SK-N-SH (cell line): Measurements from ENCODE around the gene CD320.

Experiments used
- ELF1 ChIP-seq: IDR thresholded peaks from 2 replicates; pipeline ENCODE4 v1.4.0; 2012
- FOXM1 ChIP-seq: IDR thresholded peaks from 2 replicates; pipeline ENCODE4 v1.4.0; 2012; ENCODE audit warnings: low read depth, mild to moderate bottlenecking
- NRF1 ChIP-seq: IDR thresholded peaks from 2 replicates; pipeline ENCODE4 v1.6.1; 2012; ENCODE audit warnings: low read depth, mild to moderate bottlenecking, low read length
- RAD21 ChIP-seq: IDR thresholded peaks from 2 replicates; pipeline ENCODE4 v1.6.1; 2012; ENCODE audit warnings: mild to moderate bottlenecking, low read length
- RFX5 ChIP-seq: IDR thresholded peaks from 2 replicates; pipeline ENCODE4 v1.6.1; 2012; ENCODE audit warnings: mild to moderate bottlenecking, improper control_type of control experiment, low read length
- SMC3 ChIP-seq: IDR thresholded peaks from 2 replicates; pipeline ENCODE4 v1.6.1; 2012; ENCODE audit warnings: low read depth, low read length, improper control_type of control experiment
- TAF1 ChIP-seq: IDR thresholded peaks from 2 replicates; pipeline ENCODE4 v1.6.1; 2012; ENCODE audit warnings: low read depth, mild to moderate bottlenecking, low read length, moderate library complexity, borderline replicate concordance
- YY1 ChIP-seq: IDR thresholded peaks from 2 replicates; pipeline ENCODE4 v1.4.0; 2012; ENCODE audit warnings: low read depth, mild to moderate bottlenecking
- TF ChIP-seq, protein P1 (sequence below): fragments of 200-600 bp; sonication (generic); IDR thresholded peaks from 2 replicates; pipeline ENCODE4 v1.6.1; 2017; ENCODE audit warnings: antibody characterized with exemption, mild to moderate bottlenecking, moderate library complexity

- TF ChIP-seq YY1 (no peak), FOXM1 (no peak), SMC3 (no peak), TAF1 (no peak), NRF1 (no peak), ELF1 (no peak), RAD21 (no peak), RFX5 (no peak)
- TF ChIP-seq, protein P1, sequence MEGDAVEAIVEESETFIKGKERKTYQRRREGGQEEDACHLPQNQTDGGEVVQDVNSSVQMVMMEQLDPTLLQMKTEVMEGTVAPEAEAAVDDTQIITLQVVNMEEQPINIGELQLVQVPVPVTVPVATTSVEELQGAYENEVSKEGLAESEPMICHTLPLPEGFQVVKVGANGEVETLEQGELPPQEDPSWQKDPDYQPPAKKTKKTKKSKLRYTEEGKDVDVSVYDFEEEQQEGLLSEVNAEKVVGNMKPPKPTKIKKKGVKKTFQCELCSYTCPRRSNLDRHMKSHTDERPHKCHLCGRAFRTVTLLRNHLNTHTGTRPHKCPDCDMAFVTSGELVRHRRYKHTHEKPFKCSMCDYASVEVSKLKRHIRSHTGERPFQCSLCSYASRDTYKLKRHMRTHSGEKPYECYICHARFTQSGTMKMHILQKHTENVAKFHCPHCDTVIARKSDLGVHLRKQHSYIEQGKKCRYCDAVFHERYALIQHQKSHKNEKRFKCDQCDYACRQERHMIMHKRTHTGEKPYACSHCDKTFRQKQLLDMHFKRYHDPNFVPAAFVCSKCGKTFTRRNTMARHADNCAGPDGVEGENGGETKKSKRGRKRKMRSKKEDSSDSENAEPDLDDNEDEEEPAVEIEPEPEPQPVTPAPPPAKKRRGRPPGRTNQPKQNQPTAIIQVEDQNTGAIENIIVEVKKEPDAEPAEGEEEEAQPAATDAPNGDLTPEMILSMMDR = no peak
These were observed 48.9 kb upstream of the CD320 start for GRCh38 chr19:8357007-8357521.
